OCI-LY3 (cell line): Measurements from ENCODE around the gene PRKCQ.

Experiments used
- CTCF ChIP-seq: fragments of 200-600, 300-600 bp; sonication (generic); IDR thresholded peaks from 2 replicates; pipeline ENCODE4 v1.5.1; 2014; ENCODE audit warnings: antibody characterized with exemption, low read length, low read depth
- EZH2phosphoT487 ChIP-seq: fragments of 200-600 bp; shearing (Covaris generic); IDR thresholded peaks from 2 replicates; pipeline ENCODE4 v1.6.1; 2018; ENCODE audit warnings: antibody characterized with exemption, mixed run types, low read depth

DNA sequence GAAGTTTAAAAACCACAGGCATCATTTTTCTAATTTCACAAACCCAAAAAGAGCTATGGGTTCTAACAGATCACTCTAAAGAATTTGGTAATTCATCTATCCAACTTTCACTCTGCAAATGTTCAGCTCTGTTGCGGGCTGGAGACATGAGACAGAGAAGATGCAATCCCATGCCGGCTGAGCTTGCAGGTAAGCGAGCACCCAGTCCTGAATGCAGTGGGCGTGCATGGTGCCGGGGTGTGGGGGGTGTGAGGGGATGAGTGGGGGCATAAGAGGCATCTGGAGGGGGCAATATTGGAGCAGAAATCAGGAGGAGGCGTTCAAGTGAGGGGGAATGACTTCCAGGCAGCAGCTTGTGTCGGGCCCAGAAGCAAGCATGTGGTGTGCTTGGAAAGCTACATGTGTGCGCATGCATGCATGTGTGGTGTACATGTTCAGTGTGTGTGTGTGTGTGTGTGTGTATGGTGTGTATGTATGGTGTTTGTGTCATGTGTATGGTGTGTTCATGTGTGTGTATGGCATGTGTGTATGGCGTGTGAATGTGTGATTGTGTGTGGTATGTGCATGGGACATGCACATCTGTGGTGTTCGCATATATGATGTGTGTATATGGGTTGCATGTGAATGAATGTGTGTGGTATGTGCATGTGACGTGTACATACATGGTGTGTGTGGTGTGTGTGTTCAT lies 172.9 kb downstream of the PRKCQ start:
- TF ChIP-seq CTCF (no peak), EZH2phosphoT487 (no peak)
